Measurements from ENCODE around the gene EPHB1. TPM values are rescaled to one million over a fixed set of nuclear protein-coding genes. Genes with fewer than 3 reads are reported as not detected.
"Not testable (repeated sequence)": the region's sequence is repeated elsewhere in the genome, so short reads cannot be mapped to it uniquely, and the experiment has no call there.

Gene EPHB1
- total RNA-seq, 1 donor from 2014 or later = 13.7 TPM

- Mint-ChIP-seq H3K4me1 (peaks cover 37% of the 10 kb centered on the region), H3K4me3 (no peak overlapping the region), H3K27ac (ENCODE audit: unreplicated experiment) (peak overlapping the region; percentile 52), H3K36me3 (ENCODE audit: low read depth) (peaks cover 14% of the 10 kb centered on the region), H3K9me3 (peaks cover 5% of the 10 kb centered on the region), H3K27me3 (ENCODE audit: low read depth) (no peaks in the 10 kb centered on the region)
- DNase-seq (ENCODE audit: low read depth, low spot score) = no peak
- TF ChIP-seq CTCF (conservative IDR thresholded peaks at IDR 0.05) = no peak
Observed at GRCh38 chr3:134971306-134971705, 176.2 kb downstream of the EPHB1 start.

GRCh38 chr3:134971907-134972306, 176.8 kb downstream of the EPHB1 start:
- not testable (repeated sequence) for DNase-seq (ENCODE audit: low read depth, low spot score); H3K27ac Mint-ChIP-seq (ENCODE audit: unreplicated experiment); H3K9me3 Mint-ChIP-seq; H3K27me3 Mint-ChIP-seq (ENCODE audit: low read depth); H3K4me3 Mint-ChIP-seq
- Mint-ChIP-seq H3K4me1 (peaks cover 31% of the 10 kb centered on the region), H3K36me3 (ENCODE audit: low read depth) (peaks cover 14% of the 10 kb centered on the region)

GRCh38 chr3:134972836-134973455, 177.9 kb downstream of the EPHB1 start:
- no peak for TF ChIP-seq CTCF (conservative IDR thresholded peaks at IDR 0.05)
- H3K27me3 Mint-ChIP-seq (ENCODE audit: low read depth) = no peaks in the 10 kb centered on the region
- peaks cover 11% of the 10 kb centered on the region for H3K36me3 Mint-ChIP-seq (ENCODE audit: low read depth)
- H3K4me3 Mint-ChIP-seq = no peak overlapping the region
- peaks cover 3% of the 10 kb centered on the region for H3K9me3 Mint-ChIP-seq
- peaks cover 27% of the 10 kb centered on the region for H3K4me1 Mint-ChIP-seq
- no peak for DNase-seq (ENCODE audit: low read depth, low spot score)
- no peak overlapping the region for H3K27ac Mint-ChIP-seq (ENCODE audit: unreplicated experiment)

- H3K27ac Mint-ChIP-seq (ENCODE audit: unreplicated experiment) = peak overlapping the region; percentile 46
- H3K36me3 Mint-ChIP-seq (ENCODE audit: low read depth) = peaks cover 6% of the 10 kb centered on the region
- no peaks in the 10 kb centered on the region for H3K9me3 Mint-ChIP-seq
- H3K27me3 Mint-ChIP-seq (ENCODE audit: low read depth) = no peaks in the 10 kb centered on the region
- no peak for TF ChIP-seq CTCF (conservative IDR thresholded peaks at IDR 0.05)
- H3K4me1 Mint-ChIP-seq = peaks cover 27% of the 10 kb centered on the region
- H3K4me3 Mint-ChIP-seq = no peak overlapping the region
- no peak for DNase-seq (ENCODE audit: low read depth, low spot score)
Observed at GRCh38 chr3:134974624-134975023, 179.6 kb downstream of the EPHB1 start.

- H3K27me3 Mint-ChIP-seq (ENCODE audit: low read depth) = no peaks in the 10 kb centered on the region
- TF ChIP-seq CTCF (conservative IDR thresholded peaks at IDR 0.05) = no peak
Observed at GRCh38 chr3:134976948-134977347, 181.9 kb downstream of the EPHB1 start.

GRCh38 chr3:134978658-134979057, 183.6 kb downstream of the EPHB1 start:
- Mint-ChIP-seq H3K4me3 (no peak overlapping the region), H3K4me1 (peaks cover 7% of the 10 kb centered on the region), H3K36me3 (ENCODE audit: low read depth) (peaks cover 2% of the 10 kb centered on the region), H3K27ac (ENCODE audit: unreplicated experiment) (no peak overlapping the region), H3K9me3 (no peaks in the 10 kb centered on the region), H3K27me3 (ENCODE audit: low read depth) (no peaks in the 10 kb centered on the region)
- DNase-seq (ENCODE audit: low read depth, low spot score) = no peak
- TF ChIP-seq CTCF (conservative IDR thresholded peaks at IDR 0.05) = no peak

More at GRCh38 chr3:134976948-134977347, 181.9 kb downstream of the EPHB1 start:
- Mint-ChIP-seq H3K36me3 (ENCODE audit: low read depth) (peaks cover 2% of the 10 kb centered on the region), H3K4me3 (no peak overlapping the region), H3K4me1 (peaks cover 9% of the 10 kb centered on the region), H3K9me3 (no peaks in the 10 kb centered on the region), H3K27ac (ENCODE audit: unreplicated experiment) (no peak overlapping the region)
- DNase-seq (ENCODE audit: low read depth, low spot score) = no peak

All from neural crest cell (in vitro differentiated cells).